ENCODE results near the gene FXR1.

Gene FXR1

DNA sequence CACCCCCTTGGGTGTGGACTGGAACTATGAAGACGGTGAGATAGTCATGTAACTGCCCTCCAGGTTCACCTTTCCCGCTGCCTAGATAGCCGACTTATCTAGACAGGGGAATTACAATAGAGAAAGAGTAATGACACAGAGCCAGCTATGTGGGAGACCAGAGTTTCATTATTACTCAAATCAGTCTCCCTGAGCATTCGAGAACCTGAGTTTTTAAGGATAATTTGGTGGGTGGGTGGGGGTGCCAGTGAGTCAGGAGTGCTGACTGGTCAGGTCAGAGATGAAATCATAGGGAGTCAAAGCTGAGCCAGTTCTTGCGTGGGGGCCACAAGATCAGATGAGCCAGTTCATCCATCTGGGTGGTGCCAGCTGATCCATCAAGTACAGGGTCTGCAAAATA, 96.8 kb downstream of the FXR1 start:
- no peak for DNase-seq

DNA sequence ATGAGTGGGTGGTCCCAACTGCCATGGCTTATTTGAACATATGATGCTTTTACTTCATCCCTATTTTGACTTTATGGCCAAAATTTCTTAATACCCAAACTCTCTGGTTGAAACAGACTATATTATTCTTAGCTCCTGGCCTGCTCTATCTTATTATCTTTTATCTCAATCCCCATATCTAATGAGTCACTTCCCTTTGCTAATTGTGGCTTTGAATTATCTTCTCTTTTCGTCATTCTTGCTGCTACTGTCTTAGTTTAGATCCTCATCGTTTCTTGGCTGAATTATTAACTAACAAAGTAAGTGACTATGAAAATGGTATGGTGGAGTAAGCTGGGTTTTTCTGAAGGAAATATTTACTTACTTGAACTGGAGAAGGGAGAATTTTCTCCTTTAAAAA, 105.2 kb downstream of the FXR1 start:
- no peak for DNase-seq

DNA sequence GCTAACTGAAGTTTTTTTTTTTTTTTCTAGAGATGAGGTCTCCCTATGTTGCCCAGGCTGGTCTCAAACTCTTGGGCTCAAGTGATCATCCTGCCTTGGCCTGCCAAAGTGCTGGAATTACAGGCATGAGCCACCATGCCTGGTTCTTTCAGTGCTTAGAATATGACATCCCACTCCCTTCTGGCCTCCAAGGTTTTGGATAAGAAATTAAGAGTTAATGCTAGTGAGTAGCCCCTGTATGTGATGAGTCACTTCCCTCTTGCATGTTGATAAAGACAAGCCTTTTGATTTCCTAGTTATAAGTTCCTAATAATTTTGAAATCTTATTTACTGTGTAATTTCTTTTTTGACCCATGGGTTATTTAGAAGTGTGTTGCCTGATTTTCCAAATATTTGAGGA, 112.7 kb downstream of the FXR1 start:
- no peak for DNase-seq

DNA sequence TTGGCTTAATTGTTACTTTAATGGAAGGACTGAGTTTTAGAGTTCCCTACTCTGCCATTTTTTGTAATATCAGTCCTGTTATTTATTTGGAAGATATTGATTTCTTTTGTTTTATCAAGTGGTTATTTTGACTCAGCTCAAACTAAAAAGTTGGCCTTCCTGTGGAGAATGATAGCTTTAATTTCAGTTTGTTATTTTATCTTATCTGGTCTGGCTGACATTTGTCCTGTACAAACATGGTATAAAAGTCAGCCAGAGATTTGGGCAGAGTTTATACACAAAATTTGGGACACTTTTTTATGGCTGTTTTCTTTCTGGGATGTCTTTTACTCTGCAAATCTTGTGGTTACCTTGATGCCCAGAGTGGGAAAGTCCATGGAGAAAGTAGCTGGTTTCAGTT, 118.5 kb downstream of the FXR1 start:
- no peak for DNase-seq

Data from NCI-H1417 treated with DMSO at 0.1 percent for 48 hours (cell line).